SK-N-MC (cell line): Measurements from ENCODE around the gene IZUMO4.

ENCODE experiments used
- DNase-seq: peaks from one replicate; pipeline ENCODE4 v3.0.0-alpha.2; 2011; ENCODE audit warnings: low read depth, low spot score
- H3K27ac ChIP-seq: fragments of 200-600 bp; sonication (generic); 2 replicates; pipeline ENCODE4 v1.5.1; 2016; ENCODE audit warnings: mixed run types
- H3K36me3 ChIP-seq: fragments of 200-600 bp; sonication (generic); 2 replicates; pipeline ENCODE4 v1.6.1; 2017; ENCODE audit warnings: antibody characterized with exemption, low read length, mixed read lengths; ENCODE audit not compliant: insufficient read depth
- H3K4me3 ChIP-seq: fragments of 200-600 bp; sonication (generic); 2 replicates; pipeline ENCODE4 v1.5.1; 2016
- H3K9ac ChIP-seq: fragments of 200-600 bp; sonication (generic); 2 replicates; pipeline ENCODE4 v1.8.0; 2017; ENCODE audit warnings: mixed run types, mixed read lengths; ENCODE audit not compliant: insufficient read length
- H3K9me3 ChIP-seq: fragments of 200-600 bp; sonication (generic); 2 replicates; pipeline ENCODE4 v1.6.1; 2017; ENCODE audit warnings: low read depth, mild to moderate bottlenecking, antibody characterized with exemption, low read length, moderate library complexity, mixed read lengths
- EZH2 ChIP-seq: fragments of 200-600 bp; sonication (generic); IDR thresholded peaks from one replicate; pipeline ENCODE4 v1.6.1; 2017; ENCODE audit warnings: antibody characterized with exemption
- FOXP2 ChIP-seq: optimal IDR thresholded peaks from 2 replicates; pipeline ENCODE3; 2011; ENCODE audit warnings: mild to moderate bottlenecking, moderate library complexity; ENCODE audit not compliant: insufficient read depth; ENCODE audit errors: extremely low read length, control extremely low read depth
- POLR2AphosphoS5 ChIP-seq: IDR thresholded peaks from 2 replicates; pipeline ENCODE4 v1.6.1; 2012; ENCODE audit warnings: mild to moderate bottlenecking, low read depth, low read length, borderline replicate concordance

IZUMO4 gene

DNA sequence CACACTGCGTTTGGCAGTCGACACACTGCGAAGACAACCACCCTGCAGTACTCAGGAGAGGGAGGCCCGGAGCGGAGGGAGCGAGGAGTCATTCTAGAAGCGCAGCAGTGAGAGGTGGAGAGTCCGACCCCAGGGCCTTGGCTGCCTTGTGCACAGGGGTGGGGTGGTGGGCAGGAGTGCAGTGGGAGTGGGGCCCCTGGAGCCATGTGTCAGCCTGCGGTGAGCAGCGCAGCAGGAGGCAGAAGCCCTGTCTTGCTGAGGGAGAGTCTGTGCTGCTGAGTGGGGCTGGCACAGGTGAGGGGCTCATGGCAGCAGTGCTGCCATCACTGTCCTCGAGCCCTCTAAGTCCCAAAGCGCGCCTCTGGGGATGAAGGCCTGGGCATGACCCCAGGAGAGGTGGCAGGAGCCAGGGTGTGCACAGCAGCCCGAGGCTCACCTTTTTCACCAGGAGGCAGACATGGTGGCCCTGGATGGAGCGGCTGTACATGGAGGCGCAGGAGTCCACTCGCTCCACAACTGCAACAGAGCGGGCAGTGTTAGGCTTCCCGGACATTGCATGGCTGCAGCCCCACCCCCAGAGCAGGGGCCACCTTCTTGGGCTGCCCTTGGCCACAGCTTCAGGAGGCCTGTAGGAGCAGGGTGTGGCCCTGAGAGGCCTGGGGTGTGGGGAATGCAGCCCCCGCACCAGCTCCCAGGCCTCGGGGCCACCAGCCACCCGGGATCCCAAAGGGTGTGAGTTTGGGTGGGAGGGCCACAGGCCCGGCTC, 11.7 kb downstream of the IZUMO4 start:
- H3K36me3 ChIP-seq, result peaks cover 86% of the 10 kb centered on the region

GRCh38 chr19:2109046-2109864, 12.5 kb downstream of the IZUMO4 start:
- Histone ChIP-seq H3K27ac (no peak overlapping the region), H3K36me3 (peaks cover 87% of the 10 kb centered on the region), H3K9me3 (no peaks in the 10 kb centered on the region), H3K9ac (no peak overlapping the region), H3K4me3 (no peak overlapping the region)
- TF ChIP-seq POLR2AphosphoS5 (no peak), EZH2 (no peak), FOXP2 (no peak)
- DNase-seq, result no peak

More for the DNA sequence above, 11.7 kb downstream of the IZUMO4 start:
- Histone ChIP-seq H3K9me3 (no peaks in the 10 kb centered on the region), H3K27ac (no peak overlapping the region), H3K4me3 (no peak overlapping the region), H3K9ac (no peak overlapping the region)
- DNase-seq, result no peak
- TF ChIP-seq POLR2AphosphoS5 (no peak), EZH2 (no peak), FOXP2 (no peak)

GRCh38 chr19:2110822-2111221, 14.1 kb downstream of the IZUMO4 start:
- H3K9ac ChIP-seq, result no peak overlapping the region
- H3K36me3 ChIP-seq, result peaks cover 88% of the 10 kb centered on the region
- no peak overlapping the region for H3K27ac ChIP-seq
- H3K9me3 ChIP-seq, result no peaks in the 10 kb centered on the region
- DNase-seq, result no peak
- TF ChIP-seq FOXP2 (no peak), EZH2 (no peak), POLR2AphosphoS5 (no peak)
- H3K4me3 ChIP-seq, result no peak overlapping the region

- Histone ChIP-seq H3K36me3 (peaks cover 88% of the 10 kb centered on the region), H3K4me3 (no peak overlapping the region), H3K27ac (no peak overlapping the region), H3K9me3 (no peaks in the 10 kb centered on the region), H3K9ac (no peak overlapping the region)
- DNase-seq, result no peak
- TF ChIP-seq POLR2AphosphoS5 (no peak), FOXP2 (no peak), EZH2 (no peak)
Measured at GRCh38 chr19:2111425-2111824, 14.7 kb downstream of the IZUMO4 start.

DNA sequence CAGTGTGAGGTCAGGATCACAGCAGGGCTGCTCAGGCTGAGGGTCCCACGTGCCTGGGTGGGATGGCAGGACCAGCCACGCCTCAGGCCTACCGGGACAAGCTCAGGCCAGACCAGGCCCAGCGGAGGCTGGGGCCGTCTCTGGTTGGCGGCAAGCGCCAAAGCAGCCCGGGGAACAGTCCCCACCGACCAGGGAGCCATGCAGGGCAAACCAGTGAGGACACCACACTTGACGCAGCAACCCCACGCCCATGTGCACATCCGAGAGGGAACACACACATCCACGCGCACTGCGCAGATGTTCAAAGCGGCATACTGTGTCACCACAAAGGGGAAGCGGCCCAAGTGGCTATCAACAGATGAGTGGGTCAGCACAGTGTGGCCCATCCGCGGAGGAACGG, 15.2 kb downstream of the IZUMO4 start:
- no peak for DNase-seq
- H3K9me3 ChIP-seq, result no peaks in the 10 kb centered on the region
- TF ChIP-seq EZH2 (no peak), FOXP2 (no peak), POLR2AphosphoS5 (no peak)
- peaks cover 88% of the 10 kb centered on the region for H3K36me3 ChIP-seq
- H3K4me3 ChIP-seq, result no peak overlapping the region
- H3K9ac ChIP-seq, result no peak overlapping the region
- H3K27ac ChIP-seq, result no peak overlapping the region

DNA sequence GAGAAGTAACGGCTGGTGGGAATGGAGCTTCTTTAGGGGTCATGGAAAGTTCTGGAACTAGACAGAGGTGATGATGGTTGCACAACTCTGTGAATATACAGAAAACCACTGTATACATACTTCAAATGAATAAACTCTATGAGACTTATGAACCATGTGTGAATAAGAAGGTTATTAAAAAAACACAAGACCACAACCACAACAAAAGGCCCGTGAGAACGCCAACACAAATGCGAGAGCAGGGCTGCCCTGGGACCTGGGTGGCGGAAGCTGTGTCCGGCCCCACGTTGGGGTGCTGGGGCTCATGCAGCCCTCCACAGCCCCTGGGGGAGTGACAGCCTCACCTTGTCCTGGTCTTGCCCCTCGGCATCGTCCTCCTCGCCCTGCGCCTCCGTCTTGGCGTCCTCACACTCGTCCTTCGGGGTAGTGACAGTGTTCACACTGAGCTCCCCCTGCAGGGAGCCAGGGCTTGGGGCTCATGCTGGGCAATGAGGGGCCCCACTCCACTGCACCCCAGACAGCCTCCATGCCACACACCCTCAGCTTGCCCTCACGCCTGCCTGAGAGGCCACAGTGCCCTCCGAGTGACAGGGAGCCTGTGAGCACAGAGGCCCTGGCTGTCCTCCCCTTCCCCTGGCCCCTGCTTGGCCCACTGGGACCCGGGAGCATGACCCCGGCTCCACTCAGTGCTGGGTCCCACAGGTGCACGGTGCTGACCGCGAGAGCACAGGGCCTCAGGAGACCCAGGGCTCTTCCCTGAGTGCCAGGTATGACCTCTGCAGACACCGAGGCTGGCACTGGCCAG, 16.0 kb downstream of the IZUMO4 start:
- no peak for DNase-seq
- Histone ChIP-seq H3K27ac (no peak overlapping the region), H3K36me3 (peaks cover 89% of the 10 kb centered on the region), H3K9me3 (no peaks in the 10 kb centered on the region), H3K9ac (no peak overlapping the region), H3K4me3 (no peak overlapping the region)
- TF ChIP-seq FOXP2 (no peak), EZH2 (no peak), POLR2AphosphoS5 (no peak)

GRCh38 chr19:2113439-2114211, 16.9 kb downstream of the IZUMO4 start:
- Histone ChIP-seq H3K36me3 (peaks cover 87% of the 10 kb centered on the region; the same call in 1 of the 2 replicates), H3K9ac (no peak overlapping the region), H3K4me3 (no peak overlapping the region), H3K27ac (no peak overlapping the region), H3K9me3 (no peaks in the 10 kb centered on the region)
- TF ChIP-seq EZH2 (no peak), FOXP2 (no peak), POLR2AphosphoS5 (no peak)
- no peak for DNase-seq
